ENCODE measurements around the gene SLC25A21. TPM values are rescaled to one million over a fixed set of nuclear protein-coding genes. Genes with fewer than 3 reads are reported as not detected.

Gene SLC25A21
- total RNA-seq, 1 experiment from 2014 or later, result 7.1 TPM

GRCh38 chr14:36847366-36847765, 325.0 kb downstream of the SLC25A21 start:
- H3K9ac ChIP-seq (ENCODE audit: extremely low read depth, insufficient read length, low read length), result no peak overlapping the region
- H3K4ac ChIP-seq (ENCODE audit: low read depth, low read length), result no peak overlapping the region
- H3K23ac ChIP-seq (ENCODE audit: insufficient read length, low read depth, low read length), result no peak overlapping the region
- H2BK120ac ChIP-seq (ENCODE audit: low read depth, low read length, poor library complexity, severe bottlenecking), result no peak overlapping the region
- no peaks in the 10 kb centered on the region for H3K79me2 ChIP-seq (ENCODE audit: insufficient read depth, low read length)
- H4K5ac ChIP-seq (ENCODE audit: insufficient read length, low read depth, low read length), result no peak overlapping the region
- no peaks in the 10 kb centered on the region for H3K23me2 ChIP-seq (ENCODE audit: insufficient read length, low read depth, low read length, poor library complexity, severe bottlenecking)
- no peak overlapping the region for H4K8ac ChIP-seq (replicated peaks; ENCODE audit: insufficient read length, low read depth, low read length)
- H3K4me1 ChIP-seq (ENCODE audit: insufficient read depth, low read length), result no peaks in the 10 kb centered on the region
- Mint-ChIP-seq H3K4me1 (peaks cover 8 to 11% of the 10 kb centered on the region in 2 experiments), H3K36me3 (ENCODE audit: insufficient read depth in 1 of 3, low read depth in 3 of 3) (no peaks in the 10 kb centered on the region), H3K4me3 (no peak overlapping the region), H3K27me3 (ENCODE audit: low read depth) (no peaks in the 10 kb centered on the region), H3K27ac (no peak overlapping the region), H3K9me3 (no peaks in the 10 kb centered on the region)
- WGBS (ENCODE audit: extremely low coverage, insufficient read length, low lambda C conversion rate), result no CpG with 5 or more reads among the region's 3 CpGs
- no peak overlapping the region for H3K56ac ChIP-seq (ENCODE audit: insufficient read length, low read depth, low read length)
- no peak overlapping the region for H2AFZ ChIP-seq (ENCODE audit: low read length)
- no peak overlapping the region for H2BK5ac ChIP-seq (ENCODE audit: insufficient read length, low read length)
- H3K79me1 ChIP-seq (ENCODE audit: insufficient read depth, low read depth, low read length, poor library complexity, severe bottlenecking), result no peaks in the 10 kb centered on the region
- DNase-seq, result no peak
- H2AK5ac ChIP-seq (ENCODE audit: insufficient read length, low read length), result no peak overlapping the region
- H3K14ac ChIP-seq (ENCODE audit: insufficient read depth, low read length), result no peak overlapping the region
- no peak overlapping the region for H4K91ac ChIP-seq (ENCODE audit: insufficient read length, low read depth, low read length)
- H3T11ph ChIP-seq (ENCODE audit: low read length), result no peak overlapping the region
- H2BK12ac ChIP-seq (ENCODE audit: insufficient read length, low read depth, low read length), result no peak overlapping the region
- H3K27ac ChIP-seq (ENCODE audit: insufficient read length, low read depth, low read length), result no peak overlapping the region
- H3K9me3 ChIP-seq (ENCODE audit: control insufficient read depth, low read depth, low read length), result no peaks in the 10 kb centered on the region
- no peaks in the 10 kb centered on the region for H4K20me1 ChIP-seq (ENCODE audit: control insufficient read depth, insufficient read depth, insufficient read length)
- H3K27me3 ChIP-seq (ENCODE audit: insufficient read depth, low read length), result no peaks in the 10 kb centered on the region
- H2BK15ac ChIP-seq (ENCODE audit: low read depth, low read length), result no peak overlapping the region
- no peak overlapping the region for H3K4me2 ChIP-seq (ENCODE audit: insufficient read depth, insufficient read length, low read length)
- no peak overlapping the region for H2BK20ac ChIP-seq (ENCODE audit: low read depth, low read length, poor library complexity, severe bottlenecking)
- no peak for TF ChIP-seq CTCF (conservative IDR thresholded peaks at IDR 0.05)
- H3K18ac ChIP-seq (ENCODE audit: insufficient read length, low read depth, low read length), result no peak overlapping the region

Measured in H9 (cell line).